IPS DF 19.7 (cell line): ENCODE measurements around the gene ZBTB40.

Experiments
- DNase-seq: peaks from one replicate; pipeline ENCODE4 v3.0.0-alpha.2; 2013; ENCODE audit warnings: low read depth, low spot score

ZBTB40 gene

GRCh38 chr1:22502202-22502601 lies 50.6 kb downstream of the ZBTB40 start:
- DNase-seq = no peak

DNA sequence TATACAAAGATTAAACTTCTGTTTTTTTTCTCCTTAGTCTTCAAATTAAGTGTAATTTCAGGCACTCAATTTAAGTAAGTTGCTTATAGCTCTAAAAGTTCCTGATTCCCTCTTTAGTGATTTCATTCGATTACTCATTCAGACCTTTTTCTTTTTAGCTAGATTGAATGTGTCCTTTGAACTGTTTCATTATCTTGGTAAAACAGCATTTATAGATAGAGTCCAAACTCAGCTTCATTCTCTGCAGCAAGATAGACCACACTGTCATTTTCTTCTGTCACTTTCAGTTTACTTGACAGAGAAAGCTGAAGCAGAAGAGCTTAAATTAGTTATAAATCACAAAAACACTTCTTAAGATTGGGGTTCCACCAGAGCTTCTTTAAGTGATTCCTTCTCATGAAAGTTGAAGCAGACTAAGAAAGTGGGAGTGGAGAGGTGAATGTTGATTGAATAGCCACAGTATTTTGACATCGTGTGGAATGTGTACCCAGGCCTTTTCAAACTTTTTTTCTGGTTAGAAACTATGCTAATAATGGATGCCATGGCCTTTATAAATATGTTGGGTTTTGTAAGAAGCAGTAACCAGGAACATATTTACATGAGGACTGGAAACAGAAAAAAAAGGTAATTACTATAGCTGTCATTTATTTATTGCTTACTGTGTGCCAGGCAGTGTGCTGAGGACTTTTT lies 52.2 kb downstream of the ZBTB40 start:
- no peak for DNase-seq

DNA sequence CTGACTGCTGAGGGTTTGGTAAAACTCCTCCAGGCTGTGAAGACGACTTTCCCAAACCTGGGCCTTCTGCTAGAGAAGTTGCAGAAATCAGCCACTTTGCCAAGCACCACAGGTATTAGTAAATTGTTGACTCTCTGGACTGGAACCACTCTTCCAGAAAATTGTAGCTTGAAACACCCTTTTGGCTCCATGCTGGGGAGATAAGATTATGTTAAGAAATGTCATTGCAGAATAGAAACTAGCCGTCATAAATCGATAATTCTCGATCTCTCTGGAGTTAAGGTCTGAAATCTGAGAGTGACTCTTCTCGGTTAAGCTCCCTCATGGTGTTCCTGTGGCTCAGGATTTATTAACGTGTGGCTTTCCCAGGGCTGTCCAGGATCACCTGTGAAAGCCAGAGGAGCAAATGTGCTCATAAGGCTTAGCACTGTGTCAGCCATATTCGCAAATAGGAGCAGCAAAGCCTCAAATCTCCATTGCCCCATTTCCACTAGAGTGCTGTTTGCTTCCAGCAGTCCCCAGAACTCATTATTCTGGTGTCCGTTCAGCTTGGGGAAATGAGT lies 54.6 kb downstream of the ZBTB40 start:
- DNase-seq = no peak

DNA sequence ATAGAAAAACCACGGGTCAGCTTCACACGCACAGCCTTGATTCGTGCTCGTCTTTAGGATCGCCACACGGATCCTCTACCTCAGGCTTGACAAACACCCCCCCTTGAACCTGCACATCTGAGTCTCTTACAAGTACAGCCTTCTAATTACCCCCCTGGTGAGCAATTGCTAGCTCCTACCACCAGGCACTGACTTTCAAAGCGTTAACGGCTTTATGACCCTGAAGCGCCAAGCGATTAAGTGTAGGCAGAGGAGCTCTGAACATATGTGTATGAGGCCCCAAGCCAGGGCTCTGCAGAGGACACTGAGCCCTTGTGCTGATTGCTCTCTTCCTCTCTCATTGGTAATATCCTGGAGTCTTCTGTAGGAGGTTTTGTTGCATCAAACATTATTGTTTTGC lies 55.9 kb downstream of the ZBTB40 start:
- no peak for DNase-seq

- no peak for DNase-seq
Measured at GRCh38 chr1:22508329-22508728, 56.7 kb downstream of the ZBTB40 start.

GRCh38 chr1:22508991-22509390 lies 57.3 kb downstream of the ZBTB40 start:
- no peak for DNase-seq

DNA sequence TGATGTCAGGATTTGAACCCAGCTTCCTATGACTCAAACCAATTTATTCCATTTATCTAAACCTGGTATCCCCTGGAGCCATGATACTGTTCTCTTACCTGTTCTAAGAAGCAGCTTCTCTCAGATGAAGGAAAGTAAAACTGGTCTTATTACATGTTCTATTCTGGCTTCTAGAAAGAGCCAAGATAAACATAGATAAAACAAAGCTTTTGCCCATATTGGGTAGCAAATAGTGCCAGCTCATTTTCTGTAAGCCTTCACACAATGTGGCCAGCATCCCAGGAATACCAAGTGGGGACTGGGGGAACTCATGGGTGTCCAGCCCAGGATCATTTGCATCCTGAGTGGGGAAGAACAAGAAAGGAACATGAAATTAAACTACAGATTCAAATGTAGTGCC lies 58.2 kb downstream of the ZBTB40 start:
- no peak for DNase-seq

- DNase-seq = no peak
Measured at GRCh38 chr1:22512873-22513272, 61.2 kb downstream of the ZBTB40 start.

GRCh38 chr1:22516906-22517571 lies 65.4 kb downstream of the ZBTB40 start:
- no peak for DNase-seq

DNA sequence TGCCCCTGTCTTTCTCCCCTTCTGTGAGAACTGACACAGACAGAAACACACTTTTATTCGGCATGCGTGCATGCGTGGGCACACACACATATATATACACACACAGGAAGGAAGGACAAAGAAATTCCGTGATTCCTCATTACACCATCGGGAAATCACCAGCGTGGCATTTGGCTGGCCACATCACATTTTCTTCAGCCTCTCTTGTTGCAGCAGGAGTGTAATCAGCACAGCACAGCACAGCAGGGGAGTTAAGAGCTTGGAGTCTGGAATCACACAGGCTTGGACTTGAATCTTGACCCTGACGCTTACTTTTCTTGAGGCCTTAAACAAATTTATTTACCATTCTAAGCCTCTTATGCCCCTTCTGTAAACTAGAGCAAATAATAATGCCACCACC lies 66.3 kb downstream of the ZBTB40 start:
- no peak for DNase-seq

GRCh38 chr1:22518379-22518778 lies 66.7 kb downstream of the ZBTB40 start:
- DNase-seq = no peak

- DNase-seq = no peak
Measured at GRCh38 chr1:22520871-22521270, 69.2 kb downstream of the ZBTB40 start.

DNA sequence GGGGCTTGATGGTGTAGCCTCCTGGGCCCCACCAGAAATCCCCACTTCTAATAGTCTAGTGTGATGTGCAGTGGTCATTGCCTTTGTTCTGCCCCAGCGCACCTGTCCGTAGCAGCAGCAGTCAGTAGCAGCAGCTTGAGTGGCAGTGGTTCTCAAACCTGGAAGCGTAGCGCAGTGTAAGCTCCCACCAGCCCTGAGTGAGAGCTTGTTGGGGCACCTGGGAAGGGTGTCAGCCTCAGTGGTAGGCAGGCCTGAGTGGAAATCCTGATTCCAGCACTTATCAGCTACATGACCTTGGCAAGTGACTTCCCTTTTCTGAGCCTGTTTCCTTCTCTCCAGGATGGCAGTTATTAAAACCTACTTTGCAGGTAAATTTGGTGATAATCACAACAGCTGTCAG lies 70.0 kb downstream of the ZBTB40 start:
- no peak for DNase-seq

- no peak for DNase-seq
Measured at GRCh38 chr1:22522221-22522743, 70.6 kb downstream of the ZBTB40 start.

DNA sequence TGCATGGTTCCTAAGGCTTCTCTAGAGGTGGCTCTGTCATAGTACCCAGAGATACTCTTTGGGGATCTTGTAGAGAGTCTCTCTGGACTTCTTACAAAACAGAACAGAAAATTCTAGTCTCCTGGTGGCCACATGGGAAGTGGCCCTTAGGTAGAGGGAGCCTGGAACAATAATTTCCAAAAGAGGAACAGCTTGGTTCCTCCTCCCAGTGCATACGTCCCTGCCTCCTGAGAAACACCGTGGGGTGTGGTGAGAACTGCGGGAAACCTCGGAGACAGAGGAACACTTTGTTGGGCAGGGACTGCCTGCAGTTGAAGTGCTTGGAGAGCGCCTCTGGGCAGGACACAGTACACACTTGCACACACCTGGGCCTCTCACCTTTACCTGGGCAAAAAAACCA lies 72.8 kb downstream of the ZBTB40 start:
- no peak for DNase-seq

DNA sequence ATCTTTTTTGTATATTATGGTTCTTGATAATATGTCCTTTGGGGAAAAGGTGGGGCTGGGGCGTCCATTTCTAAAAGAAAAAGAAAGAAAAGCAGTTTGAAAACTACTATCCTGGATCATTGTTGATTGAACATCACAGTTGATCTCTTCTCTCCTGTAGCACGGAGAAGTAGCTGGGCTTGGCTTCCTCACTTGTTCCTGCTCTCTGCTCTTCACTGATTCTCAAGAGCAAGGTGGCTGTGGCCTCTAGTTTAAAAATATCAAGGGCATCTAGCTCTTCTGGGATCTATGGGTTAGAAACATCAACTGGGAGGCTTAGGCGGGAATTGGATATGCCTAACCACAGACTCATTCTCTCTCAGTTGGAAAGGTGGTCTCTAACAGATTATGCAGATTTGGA lies 73.6 kb downstream of the ZBTB40 start:
- no peak for DNase-seq

- no peak for DNase-seq
Measured at GRCh38 chr1:22525646-22526045, 74.0 kb downstream of the ZBTB40 start.

- DNase-seq = no peak
Measured at GRCh38 chr1:22526098-22526497, 74.4 kb downstream of the ZBTB40 start.

DNA sequence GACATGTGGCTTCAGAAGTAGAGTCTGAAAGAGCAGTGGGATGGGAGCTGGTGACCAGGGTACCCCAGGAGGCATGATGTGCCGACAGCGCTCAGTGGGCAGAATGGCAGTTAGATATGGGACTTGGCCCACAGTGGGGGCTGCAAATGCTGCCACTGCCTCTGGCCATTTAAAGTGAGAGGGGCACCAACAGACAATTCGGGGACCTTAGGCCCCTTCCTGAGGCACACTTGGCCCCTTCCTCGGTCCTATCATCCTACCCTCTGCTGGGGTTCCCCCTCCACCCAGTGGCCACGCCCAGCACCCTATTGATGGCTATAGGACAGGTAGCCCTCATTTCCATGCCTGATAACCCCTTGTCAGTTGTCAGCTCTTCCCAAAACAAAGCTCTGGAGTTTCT lies 75.0 kb downstream of the ZBTB40 start:
- DNase-seq = no peak

DNA sequence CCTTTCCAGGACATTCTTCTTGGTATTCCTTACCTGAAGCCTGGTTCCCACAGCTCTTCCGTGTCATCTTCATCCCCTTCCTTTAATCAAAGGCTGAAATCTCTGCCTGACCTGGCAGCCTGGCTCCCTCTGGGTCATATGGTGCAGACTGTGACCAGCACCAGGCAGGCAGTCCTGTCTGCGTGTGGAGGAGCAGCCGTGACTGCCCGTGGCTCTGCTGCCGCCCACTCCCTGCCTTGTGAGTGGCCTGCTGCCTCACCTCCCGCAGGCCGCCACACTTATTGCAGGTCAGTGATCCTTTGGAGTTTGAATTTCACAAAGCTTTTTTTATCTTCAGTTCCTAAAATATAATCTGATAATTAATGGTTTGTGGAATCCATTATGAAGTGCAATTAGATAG lies 75.5 kb downstream of the ZBTB40 start:
- no peak for DNase-seq

DNA sequence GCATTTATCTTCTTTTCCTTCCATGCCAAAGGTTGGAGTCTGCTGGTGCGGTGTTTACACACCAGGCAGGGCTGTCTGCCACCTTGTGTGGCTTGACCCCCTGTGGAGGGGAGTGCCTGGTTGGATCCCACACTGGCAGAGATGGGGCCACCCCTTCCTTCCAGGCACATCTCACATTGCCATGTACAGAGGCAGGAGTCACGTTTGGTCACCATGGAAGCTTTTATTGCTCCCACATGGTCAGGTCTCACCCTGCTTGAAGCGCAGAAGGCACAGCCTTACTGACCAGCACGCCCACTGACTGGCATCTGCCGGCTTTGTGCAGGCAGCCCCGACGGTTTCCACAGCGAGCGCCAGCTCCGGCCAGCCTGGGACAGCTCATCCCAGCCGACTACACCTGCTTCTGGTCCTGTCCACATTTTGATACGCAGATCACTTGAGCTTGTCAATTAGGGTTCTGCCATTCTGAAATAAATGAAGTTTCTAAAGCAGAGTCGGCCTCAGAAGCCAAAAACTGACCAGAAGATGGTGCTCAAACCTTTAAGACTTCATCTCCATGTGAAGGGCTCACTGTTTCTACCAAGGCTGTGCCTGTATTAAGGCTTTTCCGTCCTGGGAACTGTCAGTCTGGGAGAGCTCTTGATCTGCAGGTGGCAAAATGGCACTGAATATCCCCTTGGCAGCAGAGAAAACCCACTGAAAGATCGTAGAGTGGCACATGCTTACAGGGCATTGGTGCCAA lies 76.1 kb downstream of the ZBTB40 start:
- peak; percentile 9 for DNase-seq

GRCh38 chr1:22528451-22528850 lies 76.8 kb downstream of the ZBTB40 start:
- no peak for DNase-seq
